ENCODE data around the gene NPR3.

DNA sequence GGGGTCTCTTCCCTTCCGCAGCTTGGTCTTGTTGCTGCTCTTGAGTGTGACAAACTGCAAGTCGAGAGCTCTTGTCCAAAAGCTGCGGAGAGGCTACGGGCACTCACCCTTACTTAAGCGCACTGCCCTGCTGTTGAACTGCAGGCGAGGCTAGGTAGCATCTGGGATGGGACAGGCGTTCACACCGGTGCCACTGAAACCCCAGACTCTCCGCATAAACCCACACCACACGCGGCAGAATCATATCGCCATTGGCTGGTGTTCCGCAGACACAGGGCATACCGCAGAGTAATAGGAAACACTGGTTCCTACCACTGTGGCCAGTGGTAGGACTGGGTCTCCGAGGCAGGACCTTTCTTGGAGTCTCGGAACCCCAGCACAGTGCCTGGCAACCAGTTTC lies 2.2 kb upstream of the NPR3 start:
- TF ChIP-seq POLR2AphosphoS5 (IDR thresholded peaks at IDR 0.05; ENCODE audit: low read depth, low read length) (no peak), EP300 (IDR thresholded peaks at IDR 0.05; ENCODE audit: borderline replicate concordance in 1 of 2, low read depth in 2 of 2, low read length in 2 of 2) (no peak), CTCF (IDR thresholded peaks at IDR 0.05; ENCODE audit: control extremely low read depth in 1 of 3, insufficient read depth in 1 of 3, low read depth in 1 of 3, low read length in 3 of 3) (no peak), TAF7 (optimal IDR thresholded peaks at IDR 0.05; ENCODE audit: borderline replicate concordance, low read depth, low read length) (no peak), EZH2 (IDR thresholded peaks at IDR 0.05; ENCODE audit: low read depth, low read length, severe bottlenecking) (no peak), GTF2F1 (IDR thresholded peaks at IDR 0.05; ENCODE audit: borderline replicate concordance, low read depth, low read length) (no peak), FOSL1 (IDR thresholded peaks at IDR 0.05; ENCODE audit: insufficient read depth, low read depth, low read length) (no peak), CHD2 (IDR thresholded peaks at IDR 0.05; ENCODE audit: low read length) (no peak)
- TF ChIP-seq, protein P1, sequence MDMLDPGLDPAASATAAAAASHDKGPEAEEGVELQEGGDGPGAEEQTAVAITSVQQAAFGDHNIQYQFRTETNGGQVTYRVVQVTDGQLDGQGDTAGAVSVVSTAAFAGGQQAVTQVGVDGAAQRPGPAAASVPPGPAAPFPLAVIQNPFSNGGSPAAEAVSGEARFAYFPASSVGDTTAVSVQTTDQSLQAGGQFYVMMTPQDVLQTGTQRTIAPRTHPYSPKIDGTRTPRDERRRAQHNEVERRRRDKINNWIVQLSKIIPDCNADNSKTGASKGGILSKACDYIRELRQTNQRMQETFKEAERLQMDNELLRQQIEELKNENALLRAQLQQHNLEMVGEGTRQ (IDR thresholded peaks at IDR 0.05; ENCODE audit: low read length): no peak

All from H1 (cell line).